Lower leg skin (tissue), 4 donors: Measurements from ENCODE around the gene MB21D2. TPM values are rescaled to one million over a fixed set of nuclear protein-coding genes. Genes with fewer than 3 reads are reported as not detected.

Experiments
- DNase-seq, 2 donors: peaks; one replicate each; pipeline ENCODE4 v3.0.0-alpha.2; 2019; ENCODE audit warnings: low spot score in 2 of 2
- H3K4me3 ChIP-seq: fragments of 200-600 bp; sonication (generic); 2 replicates; pipeline ENCODE4 v1.5.1; 2017; ENCODE audit warnings: mild to moderate bottlenecking, low read depth; ENCODE audit not compliant: poor library complexity, severe bottlenecking
- POLR2A ChIP-seq, 2 donors: fragments of 450-650 bp; IDR thresholded peaks; one replicate each; pipeline ENCODE4 v1.6.1; 2016 to 2017; ENCODE audit warnings: antibody characterized with exemption in 2 of 2, mild to moderate bottlenecking in 1 of 2, moderate library complexity in 1 of 2
- WGBS, 2 donors: methylation state at CpG; one replicate each; pipeline ENCODE4 v1.1.5; 2018; 5-methylcytosine and 5-hydroxymethylcytosine counted together
- intact Hi-C: fragments of 100-400 bp; cut with DNase I; formaldehyde crosslinking; loops from one replicate; pipeline ENCODE4 v1.15.0; 2023; ENCODE audit warnings: low total_unique reads
- total RNA-seq, 4 donors: library from RNA; depleted of rRNA; stranded (reverse); fragments of >200 nt; gene quantifications; one replicate each; pipeline ENCODE4 v1.1.0, GENCODE V29; 2016
- TF ChIP-seq, protein P1 (sequence below), 3 donors: fragments of 450-650 bp; IDR thresholded peaks; one replicate each; pipeline ENCODE4 v1.5.1; 2016; ENCODE audit warnings: antibody characterized with exemption in 3 of 3, mild to moderate bottlenecking in 3 of 3, moderate library complexity in 2 of 3

Gene MB21D2
- total RNA-seq, 4 donors from 2014 or later: 7.9 to 11.8 (median 8.6) TPM

DNA sequence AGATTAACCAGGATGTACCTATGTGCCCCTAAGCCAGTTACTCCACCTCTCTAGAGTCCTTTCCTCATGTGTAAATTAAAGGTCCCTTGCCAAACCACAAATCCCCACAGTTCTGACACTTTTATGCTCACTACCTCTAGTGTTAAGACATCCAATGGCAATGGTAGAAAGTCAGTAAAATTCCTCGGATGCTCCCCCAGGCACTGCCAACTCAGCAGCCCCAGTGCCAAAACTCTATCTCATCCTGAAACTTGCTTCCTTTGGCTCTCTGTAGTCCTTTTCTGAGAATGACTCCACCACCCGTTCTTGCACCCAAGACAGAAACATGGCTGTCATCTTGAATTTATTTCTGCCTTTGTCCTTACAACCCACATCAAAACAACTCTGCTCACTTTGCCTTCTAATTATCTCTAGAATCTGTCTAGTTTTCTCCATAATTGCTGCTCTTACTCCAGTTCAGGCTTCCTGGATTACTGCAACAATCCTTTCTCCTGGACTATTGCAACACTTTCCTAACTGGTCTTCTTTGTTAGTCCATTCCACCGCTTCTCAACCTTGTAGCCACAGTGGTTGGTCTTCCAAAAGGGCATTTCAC lies 41.6 kb downstream of the MB21D2 start:
- intact Hi-C loops: no loop called here
- 38 to 51% methylated on average over 3 of the region's 3 CpGs for WGBS, 2 donors
- H3K4me3 ChIP-seq: no peak overlapping the region
- TF ChIP-seq POLR2A (IDR thresholded peaks at IDR 0.05): no peak
- TF ChIP-seq, protein P1, sequence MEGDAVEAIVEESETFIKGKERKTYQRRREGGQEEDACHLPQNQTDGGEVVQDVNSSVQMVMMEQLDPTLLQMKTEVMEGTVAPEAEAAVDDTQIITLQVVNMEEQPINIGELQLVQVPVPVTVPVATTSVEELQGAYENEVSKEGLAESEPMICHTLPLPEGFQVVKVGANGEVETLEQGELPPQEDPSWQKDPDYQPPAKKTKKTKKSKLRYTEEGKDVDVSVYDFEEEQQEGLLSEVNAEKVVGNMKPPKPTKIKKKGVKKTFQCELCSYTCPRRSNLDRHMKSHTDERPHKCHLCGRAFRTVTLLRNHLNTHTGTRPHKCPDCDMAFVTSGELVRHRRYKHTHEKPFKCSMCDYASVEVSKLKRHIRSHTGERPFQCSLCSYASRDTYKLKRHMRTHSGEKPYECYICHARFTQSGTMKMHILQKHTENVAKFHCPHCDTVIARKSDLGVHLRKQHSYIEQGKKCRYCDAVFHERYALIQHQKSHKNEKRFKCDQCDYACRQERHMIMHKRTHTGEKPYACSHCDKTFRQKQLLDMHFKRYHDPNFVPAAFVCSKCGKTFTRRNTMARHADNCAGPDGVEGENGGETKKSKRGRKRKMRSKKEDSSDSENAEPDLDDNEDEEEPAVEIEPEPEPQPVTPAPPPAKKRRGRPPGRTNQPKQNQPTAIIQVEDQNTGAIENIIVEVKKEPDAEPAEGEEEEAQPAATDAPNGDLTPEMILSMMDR (IDR thresholded peaks at IDR 0.05): no peak
- DNase-seq: no peak

DNA sequence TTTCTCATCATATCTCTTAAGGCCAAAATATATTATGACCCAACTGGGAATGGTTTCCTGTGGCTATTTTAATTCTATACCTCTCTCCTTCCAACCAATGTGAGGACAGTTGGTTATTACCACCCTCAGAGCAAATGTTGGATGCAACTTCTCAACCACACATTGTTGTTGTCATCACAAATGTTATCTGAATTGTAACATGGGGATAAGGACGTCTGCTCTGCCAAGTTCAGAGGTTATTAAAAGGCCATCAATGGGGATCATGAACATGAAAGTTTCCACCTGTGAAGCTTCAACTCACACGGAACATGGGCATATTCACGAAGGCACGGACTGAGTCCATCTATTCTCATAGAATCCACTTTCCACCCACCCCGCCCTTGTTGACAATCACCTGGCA lies 46.8 kb downstream of the MB21D2 start:
- WGBS, 2 donors: 88% methylated on average over 5 of the region's 5 CpGs
- no peak for DNase-seq
- intact Hi-C loops: no loop called here
- TF ChIP-seq, protein P1 (IDR thresholded peaks at IDR 0.05): no peak
- TF ChIP-seq POLR2A (IDR thresholded peaks at IDR 0.05): no peak
- H3K4me3 ChIP-seq: no peak overlapping the region

DNA sequence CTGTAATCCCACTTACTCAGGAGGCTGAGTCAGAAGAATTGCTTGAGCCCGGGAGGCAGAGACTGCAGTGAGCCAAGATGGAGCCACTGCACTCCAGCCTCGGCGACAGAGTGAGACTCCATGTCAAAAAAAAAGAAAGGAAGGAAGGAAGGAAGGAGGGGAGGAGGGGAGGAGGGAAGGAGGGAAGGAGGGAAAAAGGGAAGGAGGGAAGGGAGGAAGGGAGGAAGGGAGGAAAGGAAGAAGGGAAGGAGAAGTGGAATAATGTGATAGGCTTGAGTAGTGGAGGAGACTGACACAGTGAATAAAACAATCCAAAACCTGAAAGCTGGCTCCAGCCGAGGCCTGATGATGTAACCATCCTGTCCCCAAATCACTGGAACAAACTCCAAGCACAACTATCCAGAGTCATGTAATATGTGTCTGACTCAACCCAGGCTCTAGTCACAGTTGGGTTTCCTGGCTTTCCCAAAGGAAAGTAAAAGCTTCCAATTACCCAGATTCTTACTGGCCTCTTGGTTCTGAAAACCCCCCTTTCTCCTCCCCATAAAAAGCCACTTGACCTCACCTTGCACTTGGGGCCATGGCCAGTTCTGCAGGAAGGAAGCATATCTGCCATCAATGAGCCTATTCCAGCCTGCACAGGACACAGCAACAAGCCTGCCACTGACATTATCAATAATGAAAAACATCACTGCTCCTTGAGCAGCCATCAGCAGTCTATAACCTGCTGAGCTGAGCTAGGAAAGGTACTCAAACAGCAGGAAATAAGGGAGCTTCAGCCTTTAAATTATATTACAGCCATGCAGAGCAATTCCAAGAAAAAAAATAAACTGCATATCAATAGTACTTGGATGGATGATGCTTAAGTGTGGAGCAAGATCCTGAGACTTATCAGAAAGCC lies 48.3 kb downstream of the MB21D2 start:
- DNase-seq: peak in 1 of 2 donors; percentile 29
- WGBS, 2 donors: 51 to 69% methylated on average over 4 of the region's 4 CpGs
- TF ChIP-seq POLR2A (IDR thresholded peaks at IDR 0.05): no peak
- TF ChIP-seq, protein P1 (IDR thresholded peaks at IDR 0.05): no peak
- intact Hi-C loops: no loop called here
- no peak overlapping the region for H3K4me3 ChIP-seq

DNA sequence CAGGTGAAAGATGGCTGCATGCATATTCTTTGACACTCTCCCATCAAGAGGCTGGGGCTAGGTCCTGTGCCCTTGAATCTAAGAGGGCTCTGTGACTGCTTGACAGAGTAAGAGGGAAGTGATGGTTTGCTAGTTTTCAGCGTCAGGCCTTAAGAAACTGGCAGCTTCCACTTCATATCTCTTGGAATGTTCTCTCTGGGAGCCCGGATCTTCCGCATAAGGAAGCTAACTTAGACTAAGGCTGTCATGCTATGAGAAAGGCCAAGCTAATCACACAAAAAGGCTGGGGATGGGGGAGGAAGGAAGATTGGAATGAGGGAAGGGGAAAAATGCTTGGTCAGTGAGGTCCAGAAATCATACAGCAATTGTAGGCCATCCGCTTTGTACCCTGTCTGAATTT lies 50.0 kb downstream of the MB21D2 start:
- H3K4me3 ChIP-seq: no peak overlapping the region
- intact Hi-C loops: no loop called here
- WGBS, 2 donors: 93 to 97% methylated on average over 4 of the region's 4 CpGs
- DNase-seq: no peak
- TF ChIP-seq, protein P1 (IDR thresholded peaks at IDR 0.05): no peak
- TF ChIP-seq POLR2A (IDR thresholded peaks at IDR 0.05): no peak

DNA sequence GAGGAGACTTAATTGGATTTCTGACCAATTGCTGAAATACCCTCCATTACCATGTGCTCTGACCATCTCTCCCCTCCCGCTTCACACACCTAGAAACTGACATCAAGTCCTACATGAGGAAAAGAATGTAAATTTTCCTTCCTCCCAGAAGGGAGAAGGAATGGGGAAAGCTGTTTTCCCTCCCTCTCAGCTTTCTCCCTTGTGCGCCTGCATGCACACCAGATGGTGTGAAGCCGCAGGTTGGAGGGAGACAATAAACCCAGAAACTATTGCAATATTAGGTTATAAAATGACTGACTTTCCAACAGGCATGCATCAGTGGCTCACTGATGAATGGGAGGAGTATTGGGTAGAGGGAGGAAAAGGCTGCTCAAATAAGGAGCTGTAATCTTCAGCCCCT lies 50.9 kb downstream of the MB21D2 start:
- no peak for DNase-seq
- no peak overlapping the region for H3K4me3 ChIP-seq
- intact Hi-C loops: no loop called here
- WGBS, 2 donors: 90 to 97% methylated on average over 3 of the region's 3 CpGs
- TF ChIP-seq POLR2A (IDR thresholded peaks at IDR 0.05): no peak
- TF ChIP-seq, protein P1 (IDR thresholded peaks at IDR 0.05): no peak
